T-helper 2 cell (primary cell): ENCODE results near the gene HOXC6.
A peak's percentile ranks its signal among the peaks of the same experiment; 100 is the strongest.

ENCODE experiments used
- DNase-seq, 5 experiments: peaks; one replicate each; pipeline versions ENCODE4 v3.0.0 to v3.0.0-alpha.2; 2012 to 2022

The HOXC6 gene

GRCh38 chr12:53990311-53991076 lies 37.7 kb upstream of the HOXC6 start:
- no peak for DNase-seq

GRCh38 chr12:53991077-53991460 lies 37.2 kb upstream of the HOXC6 start:
- no peak for DNase-seq

- DNase-seq, result no peak
Observed at GRCh38 chr12:53992377-53992889, 35.8 kb upstream of the HOXC6 start.

GRCh38 chr12:53993162-53994008 lies 34.9 kb upstream of the HOXC6 start:
- DNase-seq, result no peak

GRCh38 chr12:53994009-53994263 lies 34.3 kb upstream of the HOXC6 start:
- DNase-seq, result no peak

GRCh38 chr12:53994264-53995001 lies 33.8 kb upstream of the HOXC6 start:
- DNase-seq, result no peak

- no peak for DNase-seq
Observed at GRCh38 chr12:53995002-53995377, 33.2 kb upstream of the HOXC6 start.

GRCh38 chr12:53995378-53996239 lies 32.6 kb upstream of the HOXC6 start:
- no peak for DNase-seq

GRCh38 chr12:53996240-53997203 lies 31.7 kb upstream of the HOXC6 start:
- no peak for DNase-seq

GRCh38 chr12:53997204-53998109 lies 30.8 kb upstream of the HOXC6 start:
- no peak for DNase-seq

GRCh38 chr12:53998110-53998899 lies 29.9 kb upstream of the HOXC6 start:
- no peak for DNase-seq

GRCh38 chr12:53998900-53999236 lies 29.4 kb upstream of the HOXC6 start:
- no peak for DNase-seq

- peak in 1 of 5 experiments; percentile 58 for DNase-seq
Observed at GRCh38 chr12:53999559-54000115, 28.6 kb upstream of the HOXC6 start.

- no peak for DNase-seq
Observed at GRCh38 chr12:54000116-54001114, 27.8 kb upstream of the HOXC6 start, which contains the start of gene HOXC9. Gene HOXC9, plus strand, starts transcription at chr12:54000161. Its CDS starts 28 bp downstream, at chr12:54000189.

GRCh38 chr12:54001283-54002187 lies 26.7 kb upstream of the HOXC6 start:
- no peak for DNase-seq

- no peak for DNase-seq
Observed at GRCh38 chr12:54002278-54002914, 25.8 kb upstream of the HOXC6 start.
